NCI-H446 (cell line): ENCODE measurements around the gene CEL.

ENCODE experiments used
- DNase-seq, 2 experiments: peaks; one replicate each; lab custom pipeline; 2025; lab: John Stamatoyannopoulos, UW

Gene CEL

GRCh38 chr9:133117271-133118178, 55.7 kb downstream of the CEL start:
- DNase-seq = peak in 1 of 2 experiments; percentile 58

DNA sequence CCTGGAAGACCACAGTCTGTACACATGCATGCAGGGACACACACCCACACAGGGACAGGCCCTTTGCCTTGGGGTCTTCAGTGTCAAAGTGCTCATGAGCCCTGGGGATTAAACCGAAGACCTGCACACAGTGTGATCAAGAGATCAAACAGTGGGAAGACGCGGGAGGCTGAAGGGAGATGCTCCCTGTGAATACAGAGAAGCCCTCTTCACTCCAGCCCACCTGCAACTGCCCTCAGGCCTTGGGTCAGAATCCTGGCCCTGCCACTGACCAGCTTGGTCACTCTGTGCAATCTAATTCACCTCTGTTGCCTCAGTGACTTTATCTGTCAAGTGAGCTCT, 56.4 kb downstream of the CEL start:
- DNase-seq = no peak

- DNase-seq = no peak
These were observed 56.8 kb downstream of the CEL start for GRCh38 chr9:133118568-133118967.

GRCh38 chr9:133119103-133119845, 57.5 kb downstream of the CEL start:
- DNase-seq = peak in 1 of 2 experiments; percentile 51

DNA sequence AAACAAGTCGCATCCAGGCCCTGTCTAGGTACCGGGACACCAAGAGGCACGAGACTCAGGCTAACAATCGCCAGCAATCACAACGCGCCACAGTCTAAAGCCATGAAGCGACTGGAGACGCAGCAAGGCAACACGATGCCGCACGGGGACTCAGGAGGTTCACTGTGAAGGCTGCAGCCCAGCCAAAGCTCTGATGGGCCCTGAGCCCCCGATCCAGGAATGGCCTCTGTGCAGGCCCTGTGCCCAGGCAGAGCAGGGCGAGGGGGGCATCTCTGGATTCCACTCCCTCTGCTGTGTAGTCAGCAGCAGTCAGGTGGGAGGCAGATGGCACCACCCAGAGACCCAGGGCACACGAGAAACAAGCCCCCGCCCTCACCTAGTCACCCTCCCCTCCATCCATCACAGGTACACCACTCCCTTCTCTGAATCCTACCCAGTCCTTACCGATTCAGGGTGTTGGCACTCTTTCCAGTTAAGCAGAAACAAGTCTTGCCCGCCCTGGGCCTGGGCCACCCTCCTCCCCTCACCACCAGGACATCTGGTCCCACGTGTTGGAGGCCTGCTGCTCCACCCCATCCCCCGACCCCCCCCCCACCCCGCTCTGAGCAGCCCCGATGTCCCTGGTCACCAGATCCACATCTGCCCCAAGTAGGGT, 58.2 kb downstream of the CEL start:
- peak in 1 of 2 experiments; percentile 39 for DNase-seq

DNA sequence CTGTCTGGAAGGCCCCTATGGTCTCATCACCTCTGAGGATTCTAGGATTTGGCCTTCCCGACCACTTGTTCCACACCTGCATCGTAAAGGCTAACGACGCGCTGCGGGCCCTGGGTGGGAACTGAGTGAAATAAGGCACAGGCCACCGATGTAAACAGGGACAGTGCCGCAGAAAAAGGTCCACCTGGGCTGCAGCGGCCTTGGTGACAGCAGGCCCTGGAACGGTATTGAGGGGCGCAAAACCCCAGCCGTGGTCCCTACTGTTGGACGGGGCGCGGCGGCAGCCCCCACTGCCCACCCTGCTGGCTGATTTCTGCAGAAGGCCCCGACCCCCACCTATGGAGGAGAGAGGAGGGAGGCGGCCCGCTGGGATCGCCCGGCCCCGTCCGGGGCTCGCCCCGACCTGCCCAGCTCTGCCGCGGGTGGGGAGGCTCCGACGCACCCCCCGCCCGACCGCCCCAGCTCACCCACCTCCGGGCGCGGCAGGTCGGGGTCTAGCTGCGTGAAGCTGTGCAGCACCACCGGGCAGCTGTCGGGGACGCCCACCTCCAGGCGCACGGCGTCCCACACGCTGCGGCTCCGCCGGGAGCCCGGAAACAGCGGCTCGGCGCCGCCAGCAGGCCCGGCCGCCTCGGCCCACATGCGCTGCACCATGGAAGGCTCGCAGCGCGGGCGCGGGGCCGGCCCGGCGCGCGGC, 58.9 kb downstream of the CEL start:
- peak in 1 of 2 experiments; percentile 24 for DNase-seq
